ES-I3 (cell line): ENCODE measurements around the gene CBFA2T2.
"Not testable (repeated sequence)": the region's sequence is repeated elsewhere in the genome, so short reads cannot be mapped to it uniquely, and the experiment has no call there.

Experiments
- H3K36me3 ChIP-seq: 2 replicates; pipeline ENCODE4 v1.6.1; 2013; ENCODE audit warnings: mild to moderate bottlenecking, low read length, control low read depth, moderate library complexity; ENCODE audit not compliant: insufficient read depth
- H3K4me1 ChIP-seq: 2 replicates; pipeline ENCODE4 v1.6.1; 2013; ENCODE audit warnings: mild to moderate bottlenecking, control low read depth, low read length; ENCODE audit not compliant: insufficient read depth
- H3K9ac ChIP-seq: 2 replicates; pipeline ENCODE4 v1.6.1; 2013; ENCODE audit warnings: low read depth, mild to moderate bottlenecking, low read length, moderate library complexity
- H3K9me3 ChIP-seq: 2 replicates; pipeline ENCODE4 v1.6.1; 2013; ENCODE audit warnings: mild to moderate bottlenecking, low read length, moderate library complexity; ENCODE audit not compliant: control insufficient read depth, insufficient read depth

The CBFA2T2 gene

GRCh38 chr20:33694639-33695012 is 204.7 kb downstream of the CBFA2T2 start:
- H3K4me1 ChIP-seq: peaks cover 14% of the 10 kb centered on the region
- H3K9me3 ChIP-seq: no peaks in the 10 kb centered on the region
- no peaks in the 10 kb centered on the region for H3K36me3 ChIP-seq
- H3K9ac ChIP-seq: no peak overlapping the region

DNA sequence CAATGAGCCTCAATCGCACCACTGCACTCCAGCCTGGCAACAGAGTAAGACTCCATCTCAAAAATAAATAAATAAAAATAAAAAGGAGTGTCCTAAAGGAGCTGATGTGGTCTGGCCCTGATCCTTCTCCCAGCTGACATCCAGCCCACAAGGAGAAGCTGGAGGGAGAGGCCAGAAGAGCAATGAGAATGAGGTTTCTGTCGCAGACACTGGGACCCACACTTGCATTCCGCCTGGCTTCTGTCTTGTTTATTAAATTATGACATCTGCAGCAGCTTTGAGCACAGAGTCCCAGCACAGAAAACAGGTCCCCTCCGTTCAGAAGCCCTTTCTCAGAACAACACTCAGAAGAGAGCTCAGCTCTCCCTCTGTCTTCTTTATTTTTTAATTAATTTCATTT is 206.6 kb downstream of the CBFA2T2 start:
- H3K9ac ChIP-seq: no peak overlapping the region
- H3K9me3 ChIP-seq: no peaks in the 10 kb centered on the region
- peaks cover 9% of the 10 kb centered on the region; the same call in 1 of the 2 replicates for H3K4me1 ChIP-seq
- H3K36me3 ChIP-seq: no peaks in the 10 kb centered on the region

DNA sequence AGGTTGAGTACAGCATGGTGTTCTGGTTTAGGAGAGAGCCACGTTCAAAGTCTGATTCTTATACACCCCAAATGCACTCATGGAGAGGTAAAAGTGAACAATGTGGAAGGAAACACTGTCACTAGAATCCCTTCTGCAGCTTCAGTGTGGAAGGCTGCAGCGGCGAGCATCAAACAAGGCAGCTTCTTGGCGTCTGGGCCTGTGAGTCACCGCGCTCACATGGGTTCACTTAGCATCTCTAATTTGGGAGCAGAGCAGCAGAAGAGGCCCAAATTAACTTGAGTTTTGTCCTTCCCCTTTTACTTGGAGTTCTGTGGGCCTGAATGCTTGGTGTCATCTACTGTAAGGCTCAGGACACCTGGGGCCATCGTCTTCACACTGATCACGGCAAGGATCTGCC is 207.2 kb downstream of the CBFA2T2 start:
- Histone ChIP-seq H3K9me3 (peaks cover 4% of the 10 kb centered on the region; the same call in 1 of the 2 replicates), H3K9ac (no peak overlapping the region), H3K36me3 (no peaks in the 10 kb centered on the region), H3K4me1 (peaks cover 9% of the 10 kb centered on the region; the same call in 1 of the 2 replicates)

- not testable (repeated sequence) for H3K4me1 ChIP-seq, H3K36me3 ChIP-seq, H3K9ac ChIP-seq, H3K9me3 ChIP-seq
Observed at GRCh38 chr20:33698966-33699365, 209.1 kb downstream of the CBFA2T2 start.
